ENCODE measurements around the gene HENMT1.
A peak's percentile ranks its signal among the peaks of the same experiment; 100 is the strongest.
"Not testable (repeated sequence)": the region's sequence is repeated elsewhere in the genome, so short reads cannot be mapped to it uniquely, and the experiment has no call there.

Gene HENMT1

DNA sequence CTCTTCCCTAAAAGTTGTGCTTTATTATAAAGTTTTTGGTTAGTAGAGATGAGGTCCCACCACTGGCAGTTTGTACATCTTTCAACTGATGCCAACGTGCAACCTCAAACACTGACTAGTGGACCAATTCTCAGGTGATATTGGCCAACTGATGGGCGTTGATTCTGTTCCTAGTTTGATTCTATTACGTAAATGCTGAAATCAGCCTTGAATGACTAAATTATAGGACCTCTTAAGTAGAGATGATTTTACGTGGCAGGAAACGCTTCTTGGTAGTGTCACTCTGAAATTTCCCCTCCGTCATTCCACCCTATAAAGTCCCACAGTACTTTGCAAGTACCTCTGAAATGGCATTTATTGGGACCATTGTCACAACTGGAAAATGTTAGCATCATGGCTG, 43.0 kb upstream of the HENMT1 start:
- Histone ChIP-seq H2AK5ac (ENCODE audit: low read length, severe bottlenecking) (no peak overlapping the region), H4K8ac (ENCODE audit: low read length) (no peak overlapping the region), H3K9me3 (ENCODE audit: control insufficient read depth, low read length) (no peaks in the 10 kb centered on the region), H3K14ac (ENCODE audit: low read length in 2 of 2) (no peak overlapping the region), H4K91ac (ENCODE audit: low read length) (no peak overlapping the region), H3K23ac (ENCODE audit: low read length in 2 of 2) (no peak overlapping the region), H3K4me3 (ENCODE audit: insufficient read depth in 1 of 2, low read depth in 1 of 2, low read length in 2 of 2) (no peak overlapping the region), H3K36me3 (ENCODE audit: control insufficient read depth in 1 of 2, insufficient read depth in 2 of 2, low read depth in 1 of 2, low read length in 2 of 2) (peaks cover 7 to 35% of the 10 kb centered on the region in 2 experiments), H2BK5ac (ENCODE audit: low read depth, low read length, poor library complexity, severe bottlenecking) (no peak overlapping the region), H2BK120ac (ENCODE audit: low read depth, low read length) (no peak overlapping the region), H2AFZ (ENCODE audit: low read depth, low read length) (no peak overlapping the region), H3K9ac (ENCODE audit: low read length) (peak overlapping the region; percentile 37), H3K4me2 (ENCODE audit: low read length, poor library complexity, severe bottlenecking) (no peak overlapping the region), H2BK15ac (ENCODE audit: low read depth, poor library complexity, severe bottlenecking) (no peak overlapping the region), H3K18ac (ENCODE audit: low read depth in 1 of 2, low read length in 2 of 2) (no peak overlapping the region), H3K4ac (ENCODE audit: low read depth in 1 of 2, low read length in 2 of 2) (no peak overlapping the region), H3K4me1 (ENCODE audit: control insufficient read depth, insufficient read depth, low read depth, low read length) (no peaks in the 10 kb centered on the region), H3K27ac (ENCODE audit: low read length, poor library complexity, severe bottlenecking) (no peak overlapping the region), H3K79me1 (replicated peaks; ENCODE audit: low read length, poor library complexity, severe bottlenecking) (peaks cover 4% of the 10 kb centered on the region), H3K27me3 (ENCODE audit: control insufficient read depth in 1 of 2, insufficient read depth in 1 of 2, low read length in 2 of 2) (peaks cover 0 to 3% of the 10 kb centered on the region in 2 experiments), H2BK12ac (ENCODE audit: low read length in 2 of 2) (no peak overlapping the region)
- no peak for DNase-seq
- 78% methylated on average over 6 of the region's 6 CpGs for WGBS

DNA sequence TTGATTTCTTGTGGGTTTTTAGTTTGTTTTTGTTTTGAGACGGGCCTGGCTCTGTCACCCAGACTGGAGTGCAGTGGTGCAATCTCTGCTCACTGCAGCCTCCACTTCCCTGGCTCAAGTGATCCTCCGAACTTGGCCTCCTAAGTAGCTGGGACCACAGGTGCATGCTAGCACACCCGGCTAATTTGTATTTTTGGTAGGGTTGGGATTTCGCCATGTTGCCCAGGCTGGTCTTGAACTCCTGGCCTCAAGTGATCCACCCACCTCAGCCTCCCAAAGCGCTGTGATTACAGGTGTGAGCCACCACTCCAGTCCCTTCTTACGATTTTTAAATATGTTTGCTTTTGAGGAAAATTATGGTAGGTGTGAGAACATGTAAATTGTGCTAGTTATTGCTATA, 41.2 kb upstream of the HENMT1 start:
- H2BK12ac ChIP-seq (ENCODE audit: low read length in 2 of 2); DNase-seq; H4K8ac ChIP-seq (ENCODE audit: low read length); H3K14ac ChIP-seq (ENCODE audit: low read length in 2 of 2); H3K79me1 ChIP-seq (replicated peaks; ENCODE audit: low read length, poor library complexity, severe bottlenecking); H2AK5ac ChIP-seq (ENCODE audit: low read length, severe bottlenecking); H3K4ac ChIP-seq (ENCODE audit: low read depth in 1 of 2, low read length in 2 of 2); H3K27me3 ChIP-seq (ENCODE audit: control insufficient read depth in 1 of 2, insufficient read depth in 1 of 2, low read length in 2 of 2); H3K4me2 ChIP-seq (ENCODE audit: low read length, poor library complexity, severe bottlenecking); H3K9ac ChIP-seq (ENCODE audit: low read length); H3K4me3 ChIP-seq (ENCODE audit: insufficient read depth in 1 of 2, low read depth in 1 of 2, low read length in 2 of 2); H4K91ac ChIP-seq (ENCODE audit: low read length); H2BK15ac ChIP-seq (ENCODE audit: low read depth, poor library complexity, severe bottlenecking); H3K27ac ChIP-seq (ENCODE audit: low read length, poor library complexity, severe bottlenecking); H3K23ac ChIP-seq (ENCODE audit: low read length in 2 of 2); H3K4me1 ChIP-seq (ENCODE audit: control insufficient read depth, insufficient read depth, low read depth, low read length); H2BK120ac ChIP-seq (ENCODE audit: low read depth, low read length); H2AFZ ChIP-seq (ENCODE audit: low read depth, low read length); H3K18ac ChIP-seq (ENCODE audit: low read depth in 1 of 2, low read length in 2 of 2); H3K9me3 ChIP-seq (ENCODE audit: control insufficient read depth, low read length); H2BK5ac ChIP-seq (ENCODE audit: low read depth, low read length, poor library complexity, severe bottlenecking): not testable (repeated sequence)
- peaks cover 8 to 53% of the 10 kb centered on the region in 2 experiments for H3K36me3 ChIP-seq (ENCODE audit: control insufficient read depth in 1 of 2, insufficient read depth in 2 of 2, low read depth in 1 of 2, low read length in 2 of 2)
- 97% methylated on average over 5 of the region's 6 CpGs for WGBS

DNA sequence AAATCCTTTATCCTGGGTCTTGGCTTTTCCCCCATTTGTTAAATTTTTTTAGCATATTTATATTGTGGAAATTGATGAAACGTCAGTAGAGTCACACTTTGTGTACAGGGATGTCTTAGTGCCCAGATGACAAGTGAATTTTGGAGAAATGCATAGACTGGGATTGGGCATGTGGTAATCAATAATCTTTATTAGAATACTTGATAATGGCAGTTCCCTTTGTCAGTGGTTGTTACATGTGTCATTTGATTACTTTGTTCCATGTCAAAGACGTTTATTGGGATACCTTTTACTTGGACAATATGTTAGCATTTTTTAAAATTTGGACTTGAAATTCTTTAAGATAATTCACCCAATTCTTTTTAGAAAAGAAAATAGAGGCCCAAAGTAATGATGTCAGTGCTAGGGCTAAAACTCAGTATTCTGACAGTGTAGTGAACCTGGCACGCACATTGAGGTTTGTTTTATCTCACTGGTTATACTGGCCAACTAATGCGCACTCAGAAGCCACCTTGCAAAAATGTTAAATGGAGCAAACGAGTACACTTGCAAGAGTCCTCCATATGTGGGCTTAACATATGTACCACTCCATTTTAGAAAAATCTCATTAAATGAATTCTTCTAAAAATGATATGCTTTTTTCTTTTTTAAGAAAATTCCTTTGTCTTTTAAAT, 40.4 kb upstream of the HENMT1 start:
- Histone ChIP-seq H4K91ac (ENCODE audit: low read length) (no peak overlapping the region), H3K4ac (ENCODE audit: low read depth in 1 of 2, low read length in 2 of 2) (no peak overlapping the region), H2AFZ (ENCODE audit: low read depth, low read length) (no peak overlapping the region), H2BK120ac (ENCODE audit: low read depth, low read length) (no peak overlapping the region), H3K27ac (ENCODE audit: low read length, poor library complexity, severe bottlenecking) (no peak overlapping the region), H2BK12ac (ENCODE audit: low read length in 2 of 2) (no peak overlapping the region), H2BK15ac (ENCODE audit: low read depth, poor library complexity, severe bottlenecking) (no peak overlapping the region), H3K23ac (ENCODE audit: low read length in 2 of 2) (no peak overlapping the region), H3K36me3 (ENCODE audit: control insufficient read depth in 1 of 2, insufficient read depth in 2 of 2, low read depth in 1 of 2, low read length in 2 of 2) (peaks cover 10 to 61% of the 10 kb centered on the region in 2 experiments), H3K4me3 (ENCODE audit: insufficient read depth in 1 of 2, low read depth in 1 of 2, low read length in 2 of 2) (no peak overlapping the region), H4K8ac (ENCODE audit: low read length) (no peak overlapping the region), H2AK5ac (ENCODE audit: low read length, severe bottlenecking) (no peak overlapping the region), H3K79me1 (replicated peaks; ENCODE audit: low read length, poor library complexity, severe bottlenecking) (peaks cover 7% of the 10 kb centered on the region), H3K18ac (ENCODE audit: low read depth in 1 of 2, low read length in 2 of 2) (no peak overlapping the region), H3K4me1 (ENCODE audit: control insufficient read depth, insufficient read depth, low read depth, low read length) (no peaks in the 10 kb centered on the region), H3K27me3 (ENCODE audit: control insufficient read depth in 1 of 2, insufficient read depth in 1 of 2, low read length in 2 of 2) (no peaks in the 10 kb centered on the region), H3K14ac (ENCODE audit: low read length in 2 of 2) (no peak overlapping the region), H2BK5ac (ENCODE audit: low read depth, low read length, poor library complexity, severe bottlenecking) (no peak overlapping the region), H3K9me3 (ENCODE audit: control insufficient read depth, low read length) (no peaks in the 10 kb centered on the region), H3K4me2 (ENCODE audit: low read length, poor library complexity, severe bottlenecking) (no peak overlapping the region), H3K9ac (ENCODE audit: low read length) (no peak overlapping the region)
- DNase-seq, result no peak
- 98% methylated on average over 4 of the region's 5 CpGs for WGBS

DNA sequence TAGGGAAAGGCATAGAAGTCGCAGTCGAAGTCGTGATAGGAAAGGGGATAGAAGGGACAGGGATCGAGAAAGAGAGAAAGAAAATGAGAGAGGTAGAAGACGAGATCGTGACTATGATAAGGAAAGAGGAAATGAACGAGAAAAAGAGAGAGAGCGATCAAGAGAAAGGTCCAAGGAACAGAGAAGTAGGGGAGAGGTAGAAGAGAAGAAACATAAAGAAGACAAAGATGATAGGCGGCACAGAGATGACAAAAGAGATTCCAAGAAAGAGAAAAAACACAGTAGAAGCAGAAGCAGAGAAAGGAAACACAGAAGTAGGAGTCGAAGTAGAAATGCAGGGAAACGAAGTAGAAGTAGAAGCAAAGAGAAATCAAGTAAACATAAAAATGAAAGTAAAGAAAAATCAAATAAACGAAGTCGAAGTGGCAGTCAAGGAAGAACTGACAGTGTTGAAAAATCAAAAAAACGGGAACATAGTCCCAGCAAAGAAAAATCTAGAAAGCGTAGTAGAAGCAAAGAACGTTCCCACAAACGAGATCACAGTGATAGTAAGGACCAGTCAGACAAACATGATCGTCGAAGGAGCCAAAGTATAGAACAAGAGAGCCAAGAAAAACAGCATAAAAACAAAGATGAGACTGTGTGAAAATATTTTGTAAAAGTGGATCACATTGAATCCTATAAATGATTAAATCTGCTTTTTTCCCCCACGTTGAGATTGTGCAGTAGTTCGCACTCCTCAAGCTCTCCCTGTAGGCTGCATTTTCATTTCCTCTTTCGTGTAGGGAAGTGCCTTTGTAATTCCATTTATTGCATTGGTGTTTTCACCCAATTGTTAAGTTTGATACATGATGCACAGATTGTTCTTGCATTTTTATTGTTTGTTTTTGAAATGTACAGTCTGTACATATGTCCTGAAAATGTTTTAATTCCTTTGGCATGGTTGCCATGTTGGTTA, 38.8 kb upstream of the HENMT1 start:
- DNase-seq, result no peak
- no peak overlapping the region for H2BK15ac ChIP-seq (ENCODE audit: low read depth, poor library complexity, severe bottlenecking)
- no peak overlapping the region for H2BK120ac ChIP-seq (ENCODE audit: low read depth, low read length)
- no peak overlapping the region for H3K23ac ChIP-seq (ENCODE audit: low read length in 2 of 2)
- no peaks in the 10 kb centered on the region for H3K9me3 ChIP-seq (ENCODE audit: control insufficient read depth, low read length)
- H3K9ac ChIP-seq (ENCODE audit: low read length), result no peak overlapping the region
- no peak overlapping the region for H2BK5ac ChIP-seq (ENCODE audit: low read depth, low read length, poor library complexity, severe bottlenecking)
- no peak overlapping the region for H3K27ac ChIP-seq (ENCODE audit: low read length, poor library complexity, severe bottlenecking)
- no peak overlapping the region for H2BK12ac ChIP-seq (ENCODE audit: low read length in 2 of 2)
- peaks cover 7% of the 10 kb centered on the region for H3K79me1 ChIP-seq (replicated peaks; ENCODE audit: low read length, poor library complexity, severe bottlenecking)
- no peak overlapping the region for H4K91ac ChIP-seq (ENCODE audit: low read length)
- no peaks in the 10 kb centered on the region for H3K27me3 ChIP-seq (ENCODE audit: control insufficient read depth in 1 of 2, insufficient read depth in 1 of 2, low read length in 2 of 2)
- no peak overlapping the region for H3K18ac ChIP-seq (ENCODE audit: low read depth in 1 of 2, low read length in 2 of 2)
- no peak overlapping the region for H3K4me2 ChIP-seq (ENCODE audit: low read length, poor library complexity, severe bottlenecking)
- H3K4me3 ChIP-seq (ENCODE audit: insufficient read depth in 1 of 2, low read depth in 1 of 2, low read length in 2 of 2), result no peak overlapping the region
- no peak overlapping the region for H4K8ac ChIP-seq (ENCODE audit: low read length)
- peaks cover 10 to 71% of the 10 kb centered on the region in 2 experiments for H3K36me3 ChIP-seq (ENCODE audit: control insufficient read depth in 1 of 2, insufficient read depth in 2 of 2, low read depth in 1 of 2, low read length in 2 of 2)
- H3K4me1 ChIP-seq (ENCODE audit: control insufficient read depth, insufficient read depth, low read depth, low read length), result no peaks in the 10 kb centered on the region
- no peak overlapping the region for H2AFZ ChIP-seq (ENCODE audit: low read depth, low read length)
- no peak overlapping the region for H3K14ac ChIP-seq (ENCODE audit: low read length in 2 of 2)
- 97% methylated on average over 22 of the region's 22 CpGs for whole genome bisulfite sequencing
- H3K4ac ChIP-seq (ENCODE audit: low read depth in 1 of 2, low read length in 2 of 2), result no peak overlapping the region
- no peak overlapping the region for H2AK5ac ChIP-seq (ENCODE audit: low read length, severe bottlenecking)
